Measurements from ENCODE around the gene CLEC18A.
A peak's percentile ranks its signal among the peaks of the same experiment; 100 is the strongest.

Gene CLEC18A

GRCh38 chr16:69909760-69910159 lies 41.4 kb upstream of the CLEC18A start:
- H3K4me3 ChIP-seq (ENCODE audit: low read depth, low read length) = no peak overlapping the region
- TF ChIP-seq MYC (IDR thresholded peaks at IDR 0.05; ENCODE audit: low read depth, low read length) (no peak), POLR2A (IDR thresholded peaks at IDR 0.05; ENCODE audit: extremely low read depth, insufficient read length) (no peak), CTCF (IDR thresholded peaks at IDR 0.05; ENCODE audit: low read depth, low read length) (no peak), MAX (IDR thresholded peaks at IDR 0.05; ENCODE audit: low read depth, low read length) (no peak)
- no peak for DNase-seq (ENCODE audit: low read depth)

GRCh38 chr16:69910964-69911363 lies 40.2 kb upstream of the CLEC18A start:
- H3K4me3 ChIP-seq (ENCODE audit: low read depth, low read length) = no peak overlapping the region
- TF ChIP-seq POLR2A (IDR thresholded peaks at IDR 0.05; ENCODE audit: extremely low read depth, insufficient read length) = no peak
- no peak for TF ChIP-seq MYC (IDR thresholded peaks at IDR 0.05; ENCODE audit: low read depth, low read length)
- TF ChIP-seq MAX (IDR thresholded peaks at IDR 0.05; ENCODE audit: low read depth, low read length) = no peak
- TF ChIP-seq CTCF (IDR thresholded peaks at IDR 0.05; ENCODE audit: low read depth, low read length) = no peak
- peak; percentile 41 for DNase-seq (ENCODE audit: low read depth)

GRCh38 chr16:69916462-69916861 lies 34.7 kb upstream of the CLEC18A start:
- H3K4me3 ChIP-seq (ENCODE audit: low read depth, low read length) = no peak overlapping the region
- DNase-seq (ENCODE audit: low read depth) = no peak
- TF ChIP-seq POLR2A (IDR thresholded peaks at IDR 0.05; ENCODE audit: extremely low read depth, insufficient read length) = no peak
- no peak for TF ChIP-seq CTCF (IDR thresholded peaks at IDR 0.05; ENCODE audit: low read depth, low read length)
- no peak for TF ChIP-seq MYC (IDR thresholded peaks at IDR 0.05; ENCODE audit: low read depth, low read length)
- no peak for TF ChIP-seq MAX (IDR thresholded peaks at IDR 0.05; ENCODE audit: low read depth, low read length)

- TF ChIP-seq MYC (IDR thresholded peaks at IDR 0.05; ENCODE audit: low read depth, low read length) = no peak
- no peak for TF ChIP-seq CTCF (IDR thresholded peaks at IDR 0.05; ENCODE audit: low read depth, low read length)
- TF ChIP-seq POLR2A (IDR thresholded peaks at IDR 0.05; ENCODE audit: extremely low read depth, insufficient read length) = no peak
- no peak for TF ChIP-seq MAX (IDR thresholded peaks at IDR 0.05; ENCODE audit: low read depth, low read length)
- H3K4me3 ChIP-seq (ENCODE audit: low read depth, low read length) = no peak overlapping the region
- DNase-seq (ENCODE audit: low read depth) = no peak
Observed at GRCh38 chr16:69917311-69917710, 33.8 kb upstream of the CLEC18A start.

- DNase-seq (ENCODE audit: low read depth) = no peak
- H3K4me3 ChIP-seq (ENCODE audit: low read depth, low read length) = no peak overlapping the region
- TF ChIP-seq MAX (IDR thresholded peaks at IDR 0.05; ENCODE audit: low read depth, low read length) = no peak
Observed at GRCh38 chr16:69917739-69918138, 33.4 kb upstream of the CLEC18A start.

- TF ChIP-seq POLR2A (IDR thresholded peaks at IDR 0.05; ENCODE audit: extremely low read depth, insufficient read length) (no peak), MYC (IDR thresholded peaks at IDR 0.05; ENCODE audit: low read depth, low read length) (no peak)
- DNase-seq (ENCODE audit: low read depth) = no peak
- H3K4me3 ChIP-seq (ENCODE audit: low read depth, low read length) = no peak overlapping the region
Observed at GRCh38 chr16:69918241-69918640, 32.9 kb upstream of the CLEC18A start.

- no peak for TF ChIP-seq MAX (IDR thresholded peaks at IDR 0.05; ENCODE audit: low read depth, low read length)
- no peak for TF ChIP-seq POLR2A (IDR thresholded peaks at IDR 0.05; ENCODE audit: extremely low read depth, insufficient read length)
- no peak for TF ChIP-seq CTCF (IDR thresholded peaks at IDR 0.05; ENCODE audit: low read depth, low read length)
- no peak for TF ChIP-seq MYC (IDR thresholded peaks at IDR 0.05; ENCODE audit: low read depth, low read length)
- no peak overlapping the region for H3K4me3 ChIP-seq (ENCODE audit: low read depth, low read length)
- DNase-seq (ENCODE audit: low read depth) = no peak
Observed at GRCh38 chr16:69921127-69921526, 30.0 kb upstream of the CLEC18A start.

All from NB4 (cell line).